GM12878 (cell line): ENCODE measurements around the gene DIP2B. TPM values are rescaled to one million over a fixed set of nuclear protein-coding genes. Genes with fewer than 3 reads are reported as not detected.

Source experiments
- ATAC-seq: fragments of 200-7000 bp; cut with Tn5 transposase; 3 replicates; pipeline ENCODE4 v1.9.1; 2020; ENCODE audit warnings: mild to moderate bottlenecking, moderate library complexity
- BruUV-seq: library from RNA; stranded (reverse); fragments of 400-500 nt; replicated peaks from 2 replicates; lab custom pipeline; 2021; lab: Mats Ljungman, UMichigan
- CTCF ChIA-PET: fragments of 300-600 bp; sonication (Branson Sonifier 250); formaldehyde crosslinking; extraction: SDS; loops from one replicate; lab custom pipeline; 2021; ENCODE audit warnings: inconsistent platforms; lab: Yijun Ruan, JAX
- POLR2A ChIA-PET: fragments of 350-600 bp; formaldehyde crosslinking; extraction: SDS; loops from one replicate; lab custom pipeline; 2021; ENCODE audit warnings: inconsistent platforms; lab: Charles Lee
- RAD21 ChIA-PET: fragments of 300-600 bp; sonication (Branson Sonifier 250); formaldehyde crosslinking; loops from one replicate; lab custom pipeline; 2023; ENCODE audit warnings: antibody characterized with exemption; ENCODE audit not compliant: unreplicated experiment; lab: Charles Lee
- SMC1A ChIA-PET: fragments of 300-600 bp; sonication (Branson Sonifier 250); formaldehyde crosslinking; loops from one replicate; lab custom pipeline; 2023; ENCODE audit not compliant: unreplicated experiment, uncharacterized antibody; lab: Charles Lee
- DNase-seq: peaks from one replicate; pipeline ENCODE4 v3.0.0-alpha.2; 2011; ENCODE audit warnings: low read depth, low spot score
- FAIRE-seq: peaks from 3 replicates; lab custom pipeline; 2011; peaks lifted over from hg19 to GRCh38; lab: Jason Lieb, UNC
- H2AFZ ChIP-seq: 2 replicates; pipeline ENCODE4 v1.6.0; 2011; ENCODE audit warnings: low read depth, low read length, control low read depth; ENCODE audit not compliant: control insufficient read depth
- H3K27ac ChIP-seq: 2 replicates; pipeline ENCODE4 v1.5.1; 2011; ENCODE audit warnings: control low read depth; ENCODE audit not compliant: control insufficient read depth, insufficient read depth
- H3K27me3 ChIP-seq, 2 experiments: replicated peaks in 1 of 2; 2 replicates each; pipeline versions ENCODE4 v1.6.0 to v1.6.1; 2011; ENCODE audit warnings: low read length in 1 of 2; ENCODE audit not compliant: control insufficient read depth in 2 of 2, insufficient read depth in 2 of 2
- H3K36me3 ChIP-seq, 2 experiments: 2 replicates each; pipeline ENCODE4 v1.5.1; 2011; ENCODE audit warnings: low read length in 1 of 2; ENCODE audit not compliant: control insufficient read depth in 2 of 2, insufficient read depth in 2 of 2
- H3K4me1 ChIP-seq: 2 replicates; pipeline ENCODE4 v1.6.1; 2011; ENCODE audit warnings: mild to moderate bottlenecking, low read length, moderate library complexity, mixed read lengths; ENCODE audit not compliant: control insufficient read depth, insufficient read depth
- H3K4me2 ChIP-seq: 2 replicates; pipeline ENCODE4 v1.6.0; 2011; ENCODE audit warnings: control low read depth; ENCODE audit not compliant: control insufficient read depth, insufficient read depth
- H3K4me3 ChIP-seq: fragments of 200-600 bp; sonication (generic); 2 replicates; pipeline ENCODE4 v1.5.1; 2016
- H3K79me2 ChIP-seq: 2 replicates; pipeline ENCODE4 v1.6.0; 2011; ENCODE audit warnings: low read length; ENCODE audit not compliant: control insufficient read depth, insufficient read depth
- H3K9ac ChIP-seq: 2 replicates; pipeline ENCODE4 v1.8.0; 2011; ENCODE audit warnings: low read length, control low read depth, mixed read lengths; ENCODE audit not compliant: control insufficient read depth, insufficient read depth
- H3K9me3 ChIP-seq: replicated peaks from 3 replicates; pipeline ENCODE4 v1.5.1; 2011; ENCODE audit warnings: mild to moderate bottlenecking, low read length; ENCODE audit not compliant: control insufficient read depth, insufficient read depth
- H4K20me1 ChIP-seq: 2 replicates; pipeline ENCODE4 v1.6.0; 2011; ENCODE audit not compliant: control insufficient read depth, insufficient read depth
- CEBPB ChIP-seq, 2 experiments: fragments of 150-350 bp in 1 of 2; IDR thresholded peaks; 2 replicates each; pipeline ENCODE4 v1.6.1; 2012 to 2014; ENCODE audit warnings: low read depth in 2 of 2, low read length in 2 of 2, borderline replicate concordance in 1 of 2, inconsistent platforms in 1 of 2
- RBBP5 ChIP-seq: fragments of 200-600 bp; sonication (generic); conservative IDR thresholded peaks from 2 replicates; pipeline ENCODE4 v1.6.1; 2016
- RUNX3 ChIP-seq: IDR thresholded peaks from 2 replicates; pipeline ENCODE4 v1.6.1; 2012; ENCODE audit warnings: low read length, inconsistent platforms
- SP1 ChIP-seq: IDR thresholded peaks from one replicate; pipeline ENCODE4 v1.6.1; 2011; ENCODE audit warnings: low read depth, low read length
- SUPT20H ChIP-seq: IDR thresholded peaks from 2 replicates; pipeline ENCODE4 v1.6.1; 2011; ENCODE audit warnings: low read depth, mild to moderate bottlenecking, low read length, moderate library complexity, borderline replicate concordance; ENCODE audit not compliant: control insufficient read depth
- ZNF274 ChIP-seq: IDR thresholded peaks from one replicate; pipeline ENCODE4 v1.8.0; 2011; ENCODE audit not compliant: insufficient read length, insufficient read depth
- WGBS: methylation state at CpG from one replicate; pipeline ENCODE4 v1.1.6; 2016; ENCODE audit warnings: low lambda C conversion rate; ENCODE audit not compliant: insufficient replicate concordance, insufficient coverage; ENCODE audit errors: missing lambda C conversion rate; 5-methylcytosine and 5-hydroxymethylcytosine counted together
- in situ Hi-C: fragments of 300-500 bp; cut with MboI; formaldehyde crosslinking; loops from 9 replicates; pipeline ENCODE4 v1.14.3; 2018; ENCODE audit warnings: mixed read lengths
- intact Hi-C: fragments of 100-400 bp; cut with micrococcal nuclease; formaldehyde crosslinking; loops from one replicate; pipeline ENCODE4 v1.14.2; 2022; ENCODE audit not compliant: unreplicated experiment
- polyA plus RNA-seq, 11 experiments: library from polyadenylated mRNA; depleted of rRNA in 4 of 11; unstranded in 6 of 11; stranded (reverse) in 5 of 11; fragments of >200 nt; fragmentation: Nextera tagmentation in 4 of 11; fragmentation: Illumina TruSeq in 1 of 11; extraction: Ambion mirVana in 4 of 11; extraction: Trizol in 1 of 11; gene quantifications; 1 replicate in 1 of 11; 2 replicates in 10 of 11; pipeline versions ENCODE4 v1.2.1 to v1.2.3, GENCODE V29; 2011 to 2016; ENCODE audit warnings: inconsistent platforms in 2 of 11, missing spikeins in 2 of 11, low read depth in 1 of 11
- total RNA-seq, 4 experiments: library from RNA; depleted of rRNA in 3 of 4; stranded (reverse); fragments of >200 nt in 3 of 4; fragmentation: Illumina TruSeq in 1 of 4; extraction: Trizol in 1 of 4; gene quantifications; 2 replicates each; pipeline versions ENCODE4 v1.2.1 to v1.2.3, GENCODE V29; 2013 to 2021
- TF ChIP-seq, protein P1 (sequence below): fragments of 450-650 bp; IDR thresholded peaks from 2 replicates; pipeline ENCODE4 v1.6.1; 2016; ENCODE audit warnings: mild to moderate bottlenecking
- TF ChIP-seq, protein P2 (sequence below): IDR thresholded peaks from 2 replicates; pipeline ENCODE4 v1.6.1; 2012; ENCODE audit warnings: low read depth, low read length, improper control_type of control experiment

Gene DIP2B
- total and polyA plus RNA-seq, 10 of the 15 experiments (the other 5 are each of a cell fraction or from before 2014, with no cell fraction given): 4.5 to 30.0 (median 18.6) TPM

DNA sequence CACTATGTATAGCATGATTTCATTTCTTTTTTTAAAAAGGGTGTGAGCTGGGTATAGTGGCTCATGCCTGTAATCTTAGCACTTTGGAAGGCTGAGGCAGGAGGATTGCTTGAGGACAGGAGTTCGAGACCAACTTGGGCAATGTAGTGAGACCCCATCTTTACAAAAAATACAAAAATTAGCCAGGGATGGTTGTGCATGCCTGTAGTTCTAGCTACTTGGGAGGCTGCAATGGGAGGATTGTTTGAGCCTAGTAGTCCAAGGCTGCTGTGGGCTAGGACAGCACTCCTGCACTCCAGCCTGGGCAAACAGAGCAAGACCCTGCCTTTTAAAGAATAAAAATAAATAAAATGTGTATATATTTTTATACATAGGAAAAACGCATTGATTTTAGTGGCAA lies 43.0 kb downstream of the DIP2B start:
- Histone ChIP-seq H3K9ac (no peak overlapping the region), H2AFZ (no peak overlapping the region), H3K27me3 (no peaks in the 10 kb centered on the region), H3K4me2 (no peak overlapping the region), H3K79me2 (peaks cover 33% of the 10 kb centered on the region), H3K27ac (no peak overlapping the region), H3K9me3 (no peaks in the 10 kb centered on the region; the same call in 2 of the 3 replicates), H3K4me3 (no peak overlapping the region), H4K20me1 (no peaks in the 10 kb centered on the region), H3K36me3 (peaks cover 0 to 3% of the 10 kb centered on the region in 2 experiments; a peak in 1 of 4 replicates), H3K4me1 (peaks cover 2% of the 10 kb centered on the region)
- in situ Hi-C loops: no loop called here
- FAIRE-seq: no peak
- no peak for DNase-seq
- RAD21 ChIA-PET: interaction anchor here (0.6 to 1.8 kb wide), 4 partner anchors 38 to 278 kb away, joined by 3 to 6 read pairs (median 4); partner anchors contain the start of gene DIP2B
- intact Hi-C loops: no loop called here
- 100% methylated on average over 2 of the region's 2 CpGs for WGBS
- TF ChIP-seq CEBPB (IDR thresholded peaks at IDR 0.05; ENCODE audit: borderline replicate concordance in 1 of 2, low read depth in 2 of 2, low read length in 2 of 2): no peak
- no peak for TF ChIP-seq RBBP5
- TF ChIP-seq ZNF274: no peak
- TF ChIP-seq SP1: no peak
- TF ChIP-seq, protein P1, sequence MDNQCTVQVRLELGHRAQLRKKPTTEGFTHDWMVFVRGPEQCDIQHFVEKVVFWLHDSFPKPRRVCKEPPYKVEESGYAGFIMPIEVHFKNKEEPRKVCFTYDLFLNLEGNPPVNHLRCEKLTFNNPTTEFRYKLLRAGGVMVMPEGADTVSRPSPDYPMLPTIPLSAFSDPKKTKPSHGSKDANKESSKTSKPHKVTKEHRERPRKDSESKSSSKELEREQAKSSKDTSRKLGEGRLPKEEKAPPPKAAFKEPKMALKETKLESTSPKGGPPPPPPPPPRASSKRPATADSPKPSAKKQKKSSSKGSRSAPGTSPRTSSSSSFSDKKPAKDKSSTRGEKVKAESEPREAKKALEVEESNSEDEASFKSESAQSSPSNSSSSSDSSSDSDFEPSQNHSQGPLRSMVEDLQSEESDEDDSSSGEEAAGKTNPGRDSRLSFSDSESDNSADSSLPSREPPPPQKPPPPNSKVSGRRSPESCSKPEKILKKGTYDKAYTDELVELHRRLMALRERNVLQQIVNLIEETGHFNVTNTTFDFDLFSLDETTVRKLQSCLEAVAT: no peak
- TF ChIP-seq SUPT20H: no peak
- TF ChIP-seq, protein P2, sequence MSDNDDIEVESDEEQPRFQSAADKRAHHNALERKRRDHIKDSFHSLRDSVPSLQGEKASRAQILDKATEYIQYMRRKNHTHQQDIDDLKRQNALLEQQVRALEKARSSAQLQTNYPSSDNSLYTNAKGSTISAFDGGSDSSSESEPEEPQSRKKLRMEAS: no peak
- TF ChIP-seq RUNX3: no peak
- SMC1A ChIA-PET: interaction anchor here (0.6 to 2.4 kb wide), 14 partner anchors 10 to 461 kb away, joined by 3 to 9 read pairs (median 3); no protein-coding TSS in a partner anchor
- no peak for ATAC-seq
- POLR2A ChIA-PET: interaction anchor here (1.2 to 1.9 kb wide), 2 partner anchors 9 to 11 kb away, joined by 6 to 7 read pairs; no protein-coding TSS in a partner anchor
- CTCF ChIA-PET: interaction anchor here (0.9 to 2.1 kb wide), 5 partner anchors 9 to 90 kb away, joined by 3 to 9 read pairs (median 6); no protein-coding TSS in a partner anchor
- BruUV-seq: no TSS peak
